Measurements from ENCODE around the gene PBX3.

The PBX3 gene

DNA sequence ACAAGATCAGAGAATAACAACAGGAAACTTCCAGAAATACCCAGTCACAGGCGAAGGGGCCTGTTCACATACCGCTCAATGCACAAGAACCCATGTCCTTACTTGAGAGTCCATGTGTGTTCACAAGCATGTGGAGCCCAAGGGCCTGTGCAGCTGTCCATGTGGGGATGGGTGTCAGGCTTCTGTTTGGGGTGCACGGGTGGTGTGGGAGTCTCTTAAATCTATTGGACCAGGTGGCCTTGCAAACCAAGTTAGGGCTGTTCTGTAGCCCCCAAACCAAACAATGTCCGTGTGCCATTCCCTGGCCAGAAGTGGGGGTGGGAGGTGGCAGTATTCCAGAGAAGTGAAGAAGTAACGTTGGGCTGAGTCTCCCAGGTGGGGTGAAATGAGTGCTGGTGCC is 222.3 kb downstream of the PBX3 start:
- no peak for FAIRE-seq
- DNase-seq (ENCODE audit: low spot score) = no peak

DNA sequence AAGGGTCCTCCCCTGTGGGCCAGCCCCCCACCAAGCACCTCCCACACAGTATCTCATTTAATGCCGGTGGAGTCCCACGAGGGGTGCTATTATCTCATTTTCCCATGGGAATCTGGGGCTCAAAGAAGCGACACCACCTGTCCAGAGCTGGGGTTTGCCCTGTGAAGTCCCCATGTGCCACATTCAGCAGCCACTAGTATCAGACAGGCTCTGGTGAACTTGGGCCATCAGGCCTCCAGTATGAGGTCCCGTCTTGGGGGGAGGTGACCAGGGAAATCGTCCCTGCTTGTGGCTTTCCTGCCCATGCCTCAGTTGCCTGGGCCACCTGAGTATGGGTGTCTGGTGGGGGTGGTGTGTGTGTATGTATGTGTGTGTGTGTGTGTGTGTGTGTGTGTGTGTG is 222.7 kb downstream of the PBX3 start:
- DNase-seq (ENCODE audit: low spot score) (no peak), FAIRE-seq (no peak)

DNA sequence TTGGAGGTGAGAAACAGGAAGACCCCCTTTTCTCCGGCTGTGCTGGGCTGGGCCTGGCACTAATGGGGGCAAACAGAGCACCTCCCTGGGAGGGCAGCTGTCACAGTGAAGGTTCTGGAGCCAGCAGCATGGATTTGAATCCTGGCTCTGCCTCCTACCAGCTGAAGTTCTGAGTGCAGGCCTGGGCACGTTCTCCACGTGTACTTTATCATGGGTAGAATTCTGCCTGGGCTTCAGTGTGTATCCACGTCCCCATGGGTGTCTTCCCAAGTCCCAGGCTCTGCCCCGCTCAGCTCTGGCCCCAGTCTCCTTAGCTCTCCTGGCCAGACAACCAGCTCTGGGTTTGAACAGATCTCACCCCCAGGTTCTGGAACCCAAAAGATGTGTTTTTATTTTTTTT is 223.2 kb downstream of the PBX3 start:
- FAIRE-seq (no peak), DNase-seq (ENCODE audit: low spot score) (no peak)

DNA sequence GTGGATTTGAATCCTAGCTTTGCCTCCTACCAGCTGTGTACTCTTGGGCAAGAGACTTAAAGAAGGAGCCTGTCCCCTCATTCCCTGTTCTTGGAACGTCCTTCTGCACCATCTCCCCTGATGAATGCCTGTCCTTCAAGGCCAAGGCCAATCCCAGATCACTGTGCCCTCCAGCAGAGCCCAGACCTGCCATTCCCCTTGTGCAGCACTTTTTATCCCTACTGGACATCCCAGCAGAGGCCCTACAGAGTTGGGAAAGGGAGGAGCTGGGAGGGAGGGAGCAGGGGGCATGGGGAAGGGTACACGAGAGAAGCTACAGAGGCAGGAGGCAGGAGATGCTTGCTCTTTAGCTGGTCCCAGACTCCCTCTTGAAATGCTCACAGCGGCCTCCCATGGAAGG is 223.9 kb downstream of the PBX3 start:
- DNase-seq (ENCODE audit: low spot score) (no peak), FAIRE-seq (no peak)

DNA sequence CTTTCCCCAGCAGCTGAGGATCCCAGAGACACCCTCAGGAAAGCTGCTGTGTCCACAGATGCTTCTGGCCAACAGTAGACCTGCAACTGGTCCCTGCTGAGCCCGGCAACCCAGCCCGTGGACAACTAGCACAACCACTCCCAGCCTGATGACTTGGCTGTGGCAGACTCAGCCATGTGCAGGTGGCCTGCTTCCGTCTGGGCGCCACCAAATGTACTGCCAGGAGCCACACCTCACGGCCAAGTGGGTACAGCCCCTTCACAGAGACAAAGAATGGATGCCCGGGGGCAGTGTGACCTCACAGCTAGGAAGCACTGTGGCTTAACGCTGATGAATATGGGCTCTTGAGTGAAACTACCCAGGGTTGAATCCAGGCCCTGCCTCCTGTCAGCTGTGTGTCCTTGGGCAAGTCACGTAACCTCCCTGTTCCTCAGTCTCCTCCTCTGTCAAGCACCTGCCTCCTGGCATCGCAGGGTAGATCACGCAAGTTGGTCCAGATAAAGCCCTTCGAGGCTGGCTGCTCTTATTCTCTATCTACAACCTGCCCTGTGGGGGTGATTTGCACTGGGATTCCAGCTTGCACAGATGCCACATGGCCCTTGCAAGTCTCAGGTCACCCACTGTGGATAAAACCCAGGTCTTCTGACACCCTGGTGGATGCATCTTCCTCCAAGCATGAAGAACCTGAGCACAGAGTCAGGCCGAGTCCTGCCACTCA is 225.0 kb downstream of the PBX3 start:
- no peak for DNase-seq (ENCODE audit: low spot score)

DNA sequence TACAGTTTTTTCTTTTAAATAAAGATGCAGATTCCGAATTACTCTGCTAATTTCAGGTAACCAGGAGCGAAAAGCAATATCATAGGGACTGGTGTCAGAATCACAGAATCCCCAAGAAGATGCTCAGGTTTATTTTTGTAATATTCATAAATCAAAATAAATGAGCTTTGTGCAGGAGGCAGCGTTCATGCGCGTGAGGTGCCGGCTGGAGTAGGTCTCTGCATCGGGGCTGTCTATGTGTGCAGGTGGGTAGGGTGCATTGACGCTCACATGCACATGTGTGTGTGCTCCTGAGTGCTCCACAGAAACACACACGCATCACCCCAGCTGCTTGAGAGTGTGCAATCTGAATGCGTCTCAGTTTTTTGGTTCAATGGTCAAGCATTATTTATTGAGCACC is 226.4 kb downstream of the PBX3 start:
- no peak for DNase-seq (ENCODE audit: low spot score)
- FAIRE-seq = no peak

More for the DNA sequence above, 225.0 kb downstream of the PBX3 start:
- no peak for FAIRE-seq

DNA sequence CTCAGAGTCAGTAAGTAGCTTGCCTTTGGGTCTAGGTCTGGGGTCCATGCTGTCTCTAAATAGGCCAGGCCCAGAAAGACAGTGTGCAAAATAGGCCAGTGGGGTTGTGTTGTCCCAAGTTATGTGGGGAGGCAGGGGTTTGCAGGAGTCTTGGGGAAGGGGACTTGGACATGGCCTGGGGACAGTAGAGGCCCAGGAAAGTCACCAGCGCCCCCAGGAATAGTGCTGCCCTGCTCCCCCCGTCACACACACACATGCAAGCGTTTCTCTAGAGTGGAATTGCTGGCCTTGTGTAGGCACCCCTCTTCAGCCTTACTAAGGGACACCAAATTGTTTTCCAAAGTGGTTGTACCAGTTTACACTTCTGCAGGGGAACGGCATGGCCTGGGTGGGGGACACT is 227.5 kb downstream of the PBX3 start:
- FAIRE-seq (no peak), DNase-seq (ENCODE audit: low spot score) (no peak)

DNA sequence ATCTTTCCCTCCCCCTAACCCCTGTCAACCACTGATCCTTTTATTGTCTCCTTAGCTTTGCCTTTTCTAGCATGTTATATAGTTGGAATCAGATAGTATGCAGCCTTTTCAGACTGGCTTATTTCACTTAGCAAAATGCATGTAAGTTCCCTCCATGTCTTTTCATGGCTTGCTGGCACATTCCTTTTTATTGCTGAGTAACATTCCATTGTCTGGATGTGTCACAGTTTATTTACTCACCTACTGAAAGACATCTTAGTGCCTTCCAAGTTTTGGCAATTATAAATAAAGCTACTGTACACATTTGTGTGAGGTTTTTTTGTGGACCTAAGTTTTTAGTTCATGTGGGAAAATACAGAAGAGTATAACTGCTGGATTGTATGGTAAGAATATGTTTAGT is 230.1 kb downstream of the PBX3 start:
- DNase-seq (ENCODE audit: low spot score) (no peak), FAIRE-seq (no peak)

DNA sequence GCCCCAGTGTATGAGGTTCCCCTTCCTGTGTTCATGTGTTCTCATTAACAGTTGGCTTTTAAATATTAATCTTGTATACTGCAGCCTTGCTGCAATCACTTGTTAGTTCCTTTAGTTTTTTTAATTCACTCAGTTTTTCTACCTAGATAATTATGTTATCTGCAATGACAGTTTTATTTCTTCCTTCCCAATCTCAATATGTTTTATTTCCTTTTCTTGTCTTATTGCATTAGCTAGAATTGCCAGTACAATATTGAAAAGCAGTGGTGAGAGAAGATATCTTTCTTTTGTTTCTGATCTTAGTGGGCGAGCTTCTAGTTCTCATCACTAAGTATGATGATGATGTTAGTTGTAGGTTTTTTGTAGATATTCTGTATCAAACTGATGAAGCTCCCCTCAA is 232.2 kb downstream of the PBX3 start:
- DNase-seq (ENCODE audit: low spot score) (no peak), FAIRE-seq (no peak)

DNA sequence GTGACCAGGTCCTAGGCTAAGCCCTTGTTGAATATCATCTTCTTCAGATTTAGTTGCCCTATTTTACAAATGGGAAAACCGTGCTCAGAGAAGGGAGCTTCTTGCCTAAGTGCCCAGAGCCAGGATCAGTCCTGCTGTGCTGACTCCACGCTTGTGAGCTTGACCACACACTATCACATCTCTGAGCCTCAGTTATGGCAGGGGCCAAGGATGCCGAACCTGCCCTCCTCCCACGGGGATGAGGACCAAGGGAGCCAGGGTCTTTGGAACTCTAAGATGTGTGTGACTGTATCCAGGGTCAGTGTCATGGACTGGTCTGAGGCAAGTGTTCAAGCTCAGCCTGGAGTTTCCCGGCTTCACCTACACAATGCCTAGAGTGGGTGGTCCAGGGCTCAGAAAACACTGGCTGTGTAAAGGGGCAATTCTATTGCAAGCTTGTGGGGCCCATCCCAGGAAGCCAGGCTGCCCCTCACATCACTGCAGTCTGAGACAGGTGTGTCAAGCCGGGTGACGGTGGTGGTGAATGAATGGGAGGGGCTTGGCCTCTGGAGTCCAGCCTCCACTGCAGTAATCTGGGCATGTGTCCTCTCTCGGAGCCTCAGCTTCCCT is 235.7 kb downstream of the PBX3 start:
- no peak for FAIRE-seq
- no peak for DNase-seq (ENCODE audit: low spot score)

DNA sequence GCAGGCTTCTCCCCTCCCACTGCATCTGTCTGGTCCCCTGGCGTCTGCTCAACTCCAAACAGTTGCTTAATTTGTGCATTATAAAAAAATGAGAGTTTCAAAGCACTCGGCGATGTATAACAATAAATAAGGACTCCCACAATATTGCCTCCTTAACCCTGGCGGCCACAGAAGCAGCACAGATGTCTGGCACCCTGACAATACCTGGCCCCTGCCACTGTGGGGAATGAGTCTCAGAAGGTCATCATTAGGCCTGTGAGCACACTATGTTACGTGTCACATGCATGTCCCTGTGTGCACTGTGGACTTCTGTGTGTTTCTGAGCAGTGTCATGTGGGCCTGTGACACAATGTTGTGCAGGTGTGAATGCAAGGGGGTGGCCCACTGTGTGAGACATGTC is 236.5 kb downstream of the PBX3 start:
- DNase-seq (ENCODE audit: low spot score) (no peak), FAIRE-seq (no peak)

DNA sequence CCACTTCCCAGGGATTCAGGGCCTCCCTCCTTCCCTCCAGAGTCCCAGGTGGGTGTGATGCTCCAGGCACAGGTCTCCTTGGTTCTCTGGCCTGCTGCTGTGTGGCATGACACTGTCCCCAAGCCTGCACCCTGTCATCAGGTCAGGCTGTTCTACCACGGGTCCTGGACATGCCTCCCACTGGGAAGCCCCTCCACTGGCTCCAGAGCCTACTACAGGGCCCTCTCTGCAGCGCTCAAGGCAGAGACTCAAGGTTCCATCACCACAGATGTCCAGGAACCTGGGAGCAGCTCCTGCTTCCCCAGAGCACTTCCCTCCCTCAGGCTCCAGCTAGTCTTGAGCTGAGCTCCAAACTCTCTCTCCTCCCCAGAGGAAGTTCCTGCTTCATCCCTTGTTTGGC is 237.3 kb downstream of the PBX3 start:
- no peak for FAIRE-seq
- no peak for DNase-seq (ENCODE audit: low spot score)

DNA sequence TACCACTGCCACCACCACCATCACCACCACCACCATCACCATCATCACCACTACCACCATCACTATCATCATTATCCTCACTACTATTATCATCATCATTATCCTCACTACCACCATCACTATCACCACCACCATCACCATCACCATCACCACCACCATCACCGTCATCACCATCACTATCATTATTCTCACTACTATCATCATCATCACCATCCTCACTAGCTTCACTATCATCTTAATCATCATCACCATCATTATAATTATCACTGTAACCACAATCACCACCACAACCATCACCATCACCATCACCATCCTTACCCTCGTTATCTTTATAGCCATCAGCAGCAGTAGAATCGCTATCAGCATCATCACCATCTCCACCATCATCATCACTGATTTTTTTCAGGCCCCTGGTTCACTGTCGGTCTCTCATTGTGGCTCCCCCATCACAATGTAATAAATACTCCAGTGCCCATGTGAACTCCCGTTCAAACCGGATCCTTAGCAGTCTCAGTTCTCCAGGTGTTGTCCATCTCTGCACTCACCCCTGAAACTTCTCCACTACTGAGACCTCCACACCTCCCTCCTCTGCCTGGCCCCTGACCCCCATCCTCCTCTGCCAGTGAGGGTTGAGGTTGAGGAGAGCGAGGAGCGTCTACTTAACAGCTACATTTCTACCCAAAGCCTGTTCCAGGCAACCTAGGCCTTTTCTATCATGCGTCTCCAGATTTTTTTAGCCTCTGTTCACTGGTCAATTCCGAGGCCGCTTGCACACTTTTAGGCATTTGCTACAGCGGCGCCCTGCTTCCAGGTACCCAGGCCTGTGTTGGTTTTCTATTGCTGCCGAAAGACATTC is 238.2 kb downstream of the PBX3 start:
- DNase-seq (ENCODE audit: low spot score) = no peak
- FAIRE-seq = no peak

DNA sequence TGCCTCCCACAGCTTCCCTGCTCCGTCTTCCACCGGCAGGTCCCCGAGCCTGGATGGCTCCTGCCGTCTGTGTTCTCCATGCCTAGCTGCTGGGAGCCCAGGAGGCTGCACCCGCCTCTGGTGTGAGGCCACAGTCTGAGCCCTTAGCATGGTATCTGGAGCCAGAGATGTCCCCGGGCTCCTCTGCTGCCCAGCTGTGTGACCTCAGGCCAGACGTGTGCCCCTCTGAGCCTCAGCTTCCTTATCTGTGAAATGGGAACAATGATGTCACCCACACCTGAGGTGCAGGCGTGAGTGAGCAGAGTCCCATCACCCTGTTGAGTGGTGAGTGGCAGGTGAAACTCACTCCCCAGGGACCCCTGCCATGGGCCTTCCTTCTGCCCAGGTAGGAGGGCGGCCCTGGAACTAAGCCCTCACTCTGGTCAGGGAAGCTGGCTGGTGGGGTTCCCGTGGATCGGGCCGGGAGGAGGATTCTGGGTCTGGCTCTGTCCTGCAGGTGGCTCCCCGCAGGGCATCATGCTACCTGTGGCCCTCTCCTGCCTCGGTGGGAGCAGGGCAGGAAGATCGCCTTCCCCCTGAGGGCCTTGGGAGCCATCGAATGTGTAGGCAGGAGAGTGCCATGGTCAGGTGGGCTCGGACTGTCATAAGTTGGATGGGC is 239.0 kb downstream of the PBX3 start:
- FAIRE-seq (no peak), DNase-seq (ENCODE audit: low spot score) (no peak)

DNA sequence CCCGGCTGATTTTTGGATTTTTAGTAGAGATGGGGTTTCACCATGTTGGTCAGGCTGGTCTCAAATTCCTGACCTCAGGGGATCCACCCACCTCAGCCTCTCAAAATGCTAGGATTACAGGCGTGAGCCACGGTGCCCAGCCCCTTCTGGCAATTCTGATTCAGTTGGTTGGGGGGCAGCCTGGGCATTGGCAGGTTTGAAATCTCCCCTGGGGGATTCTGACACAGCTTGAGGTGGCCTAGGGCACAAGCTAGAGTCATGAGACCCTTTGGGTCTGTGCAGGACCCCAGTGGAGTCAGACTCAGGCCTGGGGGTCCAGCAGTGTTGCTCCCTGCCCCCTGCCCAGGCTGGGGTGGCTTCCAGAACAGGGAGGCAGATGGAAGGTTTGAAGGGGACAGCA is 239.8 kb downstream of the PBX3 start:
- FAIRE-seq = no peak

DNA sequence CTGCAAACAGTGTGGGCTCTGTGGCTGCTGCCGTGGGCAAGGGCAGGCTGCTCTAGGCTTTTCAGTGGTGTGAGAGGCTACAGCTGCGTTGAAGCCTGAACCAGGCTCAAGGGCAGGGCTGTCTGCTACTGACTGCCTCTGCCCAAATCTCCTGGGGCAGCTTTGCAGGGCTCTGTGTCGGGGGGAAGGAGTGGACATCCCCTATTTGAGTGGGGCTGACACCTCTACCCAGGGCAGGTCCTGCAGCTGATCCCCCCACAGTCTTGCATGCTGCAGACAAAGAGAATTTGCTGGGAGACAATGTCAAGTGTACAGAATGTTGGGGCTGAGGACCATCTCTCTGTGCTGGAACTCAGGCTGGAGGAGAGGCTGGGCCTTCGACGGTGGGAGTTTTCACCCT is 240.2 kb downstream of the PBX3 start:
- FAIRE-seq (no peak), DNase-seq (ENCODE audit: low spot score) (no peak)

More for the DNA sequence above, 239.8 kb downstream of the PBX3 start:
- no peak for DNase-seq (ENCODE audit: low spot score)

DNA sequence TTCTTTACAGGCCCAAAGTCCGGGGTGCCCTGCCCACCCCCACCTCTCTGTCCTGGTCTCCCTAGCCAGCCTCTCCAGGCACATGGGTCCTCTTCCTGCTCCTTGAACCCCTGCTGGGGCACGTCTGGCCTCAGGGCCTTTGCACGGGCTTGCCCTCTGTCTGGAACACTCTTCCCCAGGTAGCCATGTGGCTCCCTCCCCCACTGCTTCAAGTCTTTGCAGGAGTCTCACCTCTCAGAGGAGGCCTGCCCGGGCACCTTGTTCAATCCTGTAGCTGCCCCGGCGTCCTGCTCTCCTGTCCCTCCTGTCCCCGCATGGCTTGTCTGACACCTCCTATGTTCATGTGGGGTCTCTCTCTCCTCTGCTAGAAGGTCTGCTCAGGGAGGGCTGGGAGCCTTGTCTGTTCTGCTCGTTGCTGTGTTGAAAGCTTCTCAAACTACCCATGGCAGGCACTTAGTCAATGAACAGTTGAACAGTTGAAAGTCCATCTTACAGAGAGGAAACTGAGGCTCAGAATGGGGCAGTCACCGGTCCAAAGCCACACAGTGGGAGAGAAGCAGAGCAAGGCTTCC is 241.4 kb downstream of the PBX3 start:
- DNase-seq (ENCODE audit: low spot score) = no peak
- FAIRE-seq = no peak

DNA sequence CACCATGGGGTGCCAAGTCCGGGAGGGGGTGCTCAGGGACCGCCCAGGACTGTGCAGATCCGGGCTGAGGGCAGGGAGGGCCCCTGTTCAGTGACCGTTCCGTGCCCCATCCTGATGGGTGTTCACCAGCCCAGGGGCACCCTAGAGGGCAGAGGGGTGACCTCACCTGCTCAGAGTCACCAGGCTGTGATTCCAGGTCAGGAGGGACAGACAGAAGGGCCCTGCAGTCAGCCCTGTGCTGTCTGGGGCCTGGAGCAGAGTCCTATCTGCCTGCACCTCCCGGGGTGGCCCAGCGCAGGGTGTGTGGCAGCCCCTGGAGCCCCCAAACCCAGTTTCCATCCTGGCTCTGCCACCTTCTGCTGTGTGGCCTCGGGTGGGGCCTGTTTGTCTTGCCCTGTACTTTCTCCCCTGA is 241.9 kb downstream of the PBX3 start:
- FAIRE-seq (no peak), DNase-seq (ENCODE audit: low spot score) (no peak)

DNA sequence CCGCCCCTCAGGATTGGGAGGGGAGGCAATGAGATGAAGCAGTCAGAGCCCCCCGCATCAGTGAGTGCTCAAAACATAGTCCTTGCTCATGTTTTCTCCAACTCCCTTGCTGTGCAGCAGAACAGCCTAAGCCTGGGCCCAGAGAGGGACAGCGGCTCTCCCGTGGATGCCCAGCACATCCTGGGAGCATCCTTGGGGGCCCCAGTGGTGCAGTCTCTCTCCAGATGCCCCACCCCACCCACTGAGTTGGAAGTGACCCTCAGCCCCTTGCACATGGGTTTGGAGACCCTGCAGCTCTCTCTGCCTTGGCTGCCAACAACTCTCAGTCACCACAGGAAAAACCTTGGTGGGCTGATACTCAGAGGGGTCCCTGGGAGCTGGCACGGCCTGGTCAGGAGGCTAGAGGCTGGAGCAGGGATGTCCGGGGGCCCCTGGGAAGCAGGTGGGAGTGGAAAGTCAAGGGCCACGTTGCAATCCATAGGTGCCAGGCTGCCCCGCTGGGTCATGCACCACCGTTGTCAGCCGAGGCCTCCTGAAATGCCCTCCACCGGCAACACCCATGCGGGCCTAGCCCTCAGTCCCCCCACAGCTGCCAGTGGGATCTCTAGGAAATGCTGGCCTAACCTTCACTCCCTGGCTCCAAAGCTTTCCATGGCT is 242.5 kb downstream of the PBX3 start:
- no peak for DNase-seq (ENCODE audit: low spot score)
- FAIRE-seq = no peak

DNA sequence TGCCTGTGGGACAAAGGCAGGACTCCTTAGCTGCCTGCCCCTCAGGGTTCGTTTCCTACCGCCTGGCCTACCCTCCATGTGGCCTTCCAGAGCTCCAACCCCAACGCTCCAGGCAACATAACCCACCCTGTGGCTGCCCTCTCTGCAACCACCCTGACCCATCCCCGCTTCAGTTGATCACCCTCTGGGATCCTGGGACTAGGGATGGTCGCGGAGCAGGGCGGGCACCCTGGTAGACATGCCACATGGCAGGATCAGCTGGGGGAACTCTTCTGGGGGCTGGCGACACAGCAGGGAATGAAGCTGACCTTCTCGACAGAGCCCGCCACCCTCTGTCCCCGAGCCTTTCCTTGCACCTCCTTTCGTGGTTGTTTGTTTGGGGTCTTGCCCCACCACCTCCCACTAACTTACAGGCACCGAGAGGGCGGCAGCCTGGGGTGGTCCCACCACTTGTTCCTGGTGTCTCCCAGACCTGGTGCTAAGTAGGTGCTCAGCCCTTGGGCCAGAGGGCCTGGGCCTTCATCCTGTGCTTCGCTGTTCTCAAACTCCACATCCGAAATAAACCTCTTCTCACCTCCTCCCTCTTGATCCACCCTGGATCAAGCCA is 243.1 kb downstream of the PBX3 start:
- FAIRE-seq = no peak
- no peak for DNase-seq (ENCODE audit: low spot score)

DNA sequence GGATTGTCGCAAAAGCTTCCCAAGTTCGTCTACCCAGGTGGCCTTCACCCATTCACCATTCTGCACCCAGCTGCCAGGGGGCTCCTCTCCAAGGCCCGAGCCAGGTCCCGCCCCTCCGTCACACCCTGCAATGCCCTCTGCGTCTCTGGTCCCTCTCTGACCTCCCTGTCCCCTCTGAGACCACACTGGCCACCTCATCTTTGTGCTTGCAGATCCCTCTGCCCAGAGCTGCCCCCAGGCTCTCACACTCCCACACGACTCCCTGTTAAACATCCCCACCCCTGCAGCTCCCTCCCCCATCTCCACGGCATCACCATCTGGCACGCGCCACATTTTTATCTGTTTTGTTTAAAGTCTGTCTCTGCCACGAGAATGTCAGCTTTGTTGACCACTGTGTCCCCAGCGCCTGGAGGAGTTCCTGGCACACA is 243.6 kb downstream of the PBX3 start:
- no peak for DNase-seq (ENCODE audit: low spot score)
- no peak for FAIRE-seq
